Activated T-helper 1 cell treated with anti-CD3 and anti-CD28 coated beads, Interleukin-12 subunit alpha, Interleukin-12 subunit beta, Interleukin-2, Interleukin-4 antibody, amounts not matched to agents 30 ng/mL and 10 ng/mL and 1 ng/mL, durations not matched to agents 14 hours and 24 hours and 36 hours (primary cell): Measurements from ENCODE around the gene MOG. TPM values are rescaled to one million over a fixed set of nuclear protein-coding genes. Genes with fewer than 3 reads are reported as not detected.
A peak's percentile ranks its signal among the peaks of the same experiment; 100 is the strongest.
"Not testable (repeated sequence)": the region's sequence is repeated elsewhere in the genome, so short reads cannot be mapped to it uniquely, and the experiment has no call there.

Source experiments
- DNase-seq: peaks from one replicate; pipeline ENCODE4 v3.0.0; 2021; ENCODE audit warnings: low spot score
- H3K27ac Mint-ChIP-seq: one replicate; pipeline ENCODE4 v1.8.0; 2021; ENCODE audit warnings: mild to moderate bottlenecking, mixed read lengths
- H3K27me3 Mint-ChIP-seq: one replicate; pipeline ENCODE4 v1.8.0; 2022; ENCODE audit warnings: mild to moderate bottlenecking, moderate library complexity, mixed read lengths; ENCODE audit not compliant: insufficient read depth
- H3K36me3 Mint-ChIP-seq: one replicate; pipeline ENCODE4 v1.8.0; 2021; ENCODE audit warnings: low read depth, mixed read lengths
- H3K4me1 Mint-ChIP-seq: one replicate; pipeline ENCODE4 v1.8.0; 2021; ENCODE audit warnings: low read depth, mixed read lengths
- H3K4me3 Mint-ChIP-seq: one replicate; pipeline ENCODE4 v1.8.0; 2021; ENCODE audit warnings: mild to moderate bottlenecking, moderate library complexity, mixed read lengths
- H3K9me3 Mint-ChIP-seq: one replicate; pipeline ENCODE4 v1.8.0; 2021; ENCODE audit warnings: mixed read lengths
- intact Hi-C: fragments of 100-400 bp; cut with micrococcal nuclease; formaldehyde crosslinking; loops from one replicate; pipeline ENCODE4 v1.15.1; 2024
- total RNA-seq: library from RNA; stranded (reverse); gene quantifications from 2 replicates; pipeline ENCODE4 v1.2.3, GENCODE V29; 2022

The MOG gene
- total RNA-seq, 1 donor from 2014 or later: not detected

DNA sequence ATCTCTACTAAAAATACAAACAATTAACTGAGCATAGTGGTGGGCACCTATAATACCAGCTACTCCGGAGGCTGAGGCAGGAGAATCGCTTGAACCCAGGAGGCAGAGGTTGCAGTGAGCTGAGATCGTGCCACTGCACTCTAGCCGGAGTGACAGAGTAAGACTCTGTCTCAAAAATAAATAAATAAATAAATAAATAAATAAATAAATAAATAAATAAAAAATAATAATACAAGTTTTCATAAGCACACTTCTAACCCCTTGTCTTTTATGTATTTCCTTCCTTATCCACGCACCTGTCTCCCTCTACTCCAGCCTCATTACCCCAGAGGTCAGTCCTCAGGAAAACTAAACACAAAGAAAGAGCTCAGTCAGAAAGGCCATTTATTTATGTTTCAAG, 15.2 kb downstream of the MOG start:
- H3K4me3 Mint-ChIP-seq, H3K36me3 Mint-ChIP-seq, intact Hi-C loops, H3K27ac Mint-ChIP-seq, DNase-seq, H3K9me3 Mint-ChIP-seq, H3K4me1 Mint-ChIP-seq: not testable (repeated sequence)
- H3K27me3 Mint-ChIP-seq: peaks cover 21% of the 10 kb centered on the region

DNA sequence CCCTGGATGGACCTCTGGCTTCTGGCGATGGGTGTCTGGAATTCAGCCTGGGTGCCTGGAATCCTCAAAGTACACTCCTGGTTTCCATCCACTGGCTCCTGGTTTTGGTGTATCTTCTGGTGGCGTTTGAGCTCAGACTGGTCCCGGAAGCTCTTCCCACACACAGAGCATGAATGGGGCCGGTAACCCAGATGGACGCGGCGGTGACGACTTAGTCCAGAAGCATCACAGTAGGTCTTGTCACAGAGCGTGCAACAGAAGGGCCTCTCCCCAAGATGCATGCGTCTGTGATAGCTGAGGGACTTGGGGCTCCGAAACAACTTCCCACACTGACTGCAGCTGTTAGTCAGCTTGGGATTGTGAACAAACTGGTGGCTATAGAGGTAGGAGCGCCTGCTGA, 16.3 kb downstream of the MOG start:
- Mint-ChIP-seq H3K27ac (no peak overlapping the region), H3K27me3 (peaks cover 15% of the 10 kb centered on the region), H3K36me3 (no peaks in the 10 kb centered on the region), H3K9me3 (no peaks in the 10 kb centered on the region), H3K4me1 (peaks cover 8% of the 10 kb centered on the region), H3K4me3 (no peak overlapping the region)
- DNase-seq: no peak
- intact Hi-C loops: no loop called here

DNA sequence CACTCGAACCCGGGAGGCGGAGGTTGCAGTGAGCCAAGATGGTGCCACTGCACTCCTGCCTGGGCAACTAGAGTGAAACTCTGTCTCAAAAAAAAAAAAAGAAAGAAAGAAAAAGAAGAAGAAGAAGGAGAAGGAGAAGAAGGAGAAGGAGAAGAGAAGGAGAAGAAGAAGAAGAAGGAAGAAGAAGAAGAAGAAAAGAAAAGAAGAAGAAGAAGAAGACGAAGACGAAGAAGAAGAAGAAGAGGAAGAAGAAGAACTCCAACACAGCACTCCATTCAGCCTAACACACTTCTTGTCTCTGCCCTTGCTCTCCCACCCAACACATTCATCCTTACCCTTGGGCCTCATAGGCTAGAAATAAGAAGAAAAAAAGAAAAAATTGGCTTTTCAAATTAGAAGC, 17.1 kb downstream of the MOG start:
- Mint-ChIP-seq H3K9me3 (no peaks in the 10 kb centered on the region), H3K27ac (no peak overlapping the region), H3K4me1 (peaks cover 8% of the 10 kb centered on the region), H3K27me3 (peaks cover 11% of the 10 kb centered on the region), H3K4me3 (no peak overlapping the region), H3K36me3 (no peaks in the 10 kb centered on the region)
- DNase-seq: no peak
- intact Hi-C loops: no loop called here

DNA sequence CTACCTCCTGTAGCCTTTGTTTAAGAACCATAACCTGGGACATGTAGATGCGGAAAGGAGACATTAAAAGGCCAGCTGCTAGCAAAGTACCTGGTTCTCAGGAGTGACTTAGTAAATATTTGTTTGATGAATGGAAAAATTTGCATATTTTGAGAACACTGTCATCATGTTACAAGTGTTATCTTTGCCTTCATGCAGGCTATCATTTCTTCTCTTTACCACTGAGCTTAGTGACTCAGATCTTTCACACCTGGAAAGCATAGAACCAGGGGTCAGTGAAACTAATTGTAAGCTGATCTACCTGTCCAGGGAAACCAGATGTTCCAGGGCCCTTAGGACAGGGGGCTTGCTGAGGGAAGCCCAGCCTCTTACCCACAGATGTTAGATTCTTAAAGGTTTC, 18.7 kb downstream of the MOG start:
- H3K4me3 Mint-ChIP-seq: no peak overlapping the region
- DNase-seq: no peak
- intact Hi-C loops: no loop called here
- no peaks in the 10 kb centered on the region for H3K36me3 Mint-ChIP-seq
- H3K27me3 Mint-ChIP-seq: peaks cover 4% of the 10 kb centered on the region
- H3K27ac Mint-ChIP-seq: no peak overlapping the region
- H3K9me3 Mint-ChIP-seq: no peaks in the 10 kb centered on the region
- peaks cover 8% of the 10 kb centered on the region for H3K4me1 Mint-ChIP-seq

DNA sequence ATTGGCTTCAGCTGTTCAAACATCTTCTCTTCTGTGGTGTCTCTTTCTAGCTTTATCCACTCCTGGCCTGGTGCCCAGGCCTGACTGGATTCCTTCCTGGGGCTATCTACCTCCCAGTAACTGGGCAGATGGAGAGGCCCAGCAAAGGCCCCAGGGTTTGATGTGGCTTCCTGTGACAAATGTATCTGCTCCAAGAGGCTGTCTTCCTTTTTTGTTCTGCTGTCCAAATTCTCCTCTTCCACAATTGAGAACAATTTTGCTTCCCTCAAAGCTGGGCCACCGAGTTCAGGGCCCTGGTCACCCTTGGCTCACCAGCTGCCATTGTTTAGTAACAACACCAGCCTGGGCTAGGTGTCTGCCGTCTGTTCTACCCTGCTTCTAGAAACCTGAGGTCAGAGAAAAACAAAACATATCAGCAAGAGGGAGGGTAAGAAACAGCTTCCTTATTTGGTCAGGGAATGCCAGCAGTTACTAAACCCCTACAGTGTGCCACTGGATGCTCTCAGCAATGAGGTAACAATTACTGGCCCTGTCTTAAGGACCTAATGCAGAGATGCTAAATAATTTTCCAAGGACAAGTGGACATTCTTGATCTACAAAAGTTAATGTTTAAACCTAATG, 20.2 kb downstream of the MOG start:
- H3K27ac Mint-ChIP-seq: no peak overlapping the region

DNA sequence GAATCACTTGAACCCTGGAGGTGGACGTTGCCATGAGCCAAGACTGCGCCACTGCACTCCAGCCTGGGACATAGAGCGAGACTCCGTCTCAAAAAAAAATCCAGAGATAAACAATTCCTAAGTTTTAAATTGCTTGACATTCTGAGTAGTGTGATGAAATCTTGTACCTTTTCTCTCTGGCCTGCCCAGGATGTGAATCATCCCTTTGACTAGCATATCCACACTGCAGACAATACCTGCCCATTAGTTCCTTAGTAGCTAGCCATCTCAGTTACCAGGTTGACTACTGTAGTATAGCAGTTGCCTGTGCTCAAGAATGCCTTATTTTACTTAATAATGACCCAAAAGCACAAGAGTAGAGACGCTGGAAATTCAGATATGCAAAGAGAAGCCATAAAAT, 21.2 kb downstream of the MOG start:
- H3K4me3 Mint-ChIP-seq: no peak overlapping the region
- intact Hi-C loops: no loop called here
- no peaks in the 10 kb centered on the region for H3K27me3 Mint-ChIP-seq
- H3K36me3 Mint-ChIP-seq: no peaks in the 10 kb centered on the region
- H3K27ac Mint-ChIP-seq: no peak overlapping the region
- peaks cover 8% of the 10 kb centered on the region for H3K4me1 Mint-ChIP-seq
- H3K9me3 Mint-ChIP-seq: no peaks in the 10 kb centered on the region
- no peak for DNase-seq

More for the DNA sequence above, 20.2 kb downstream of the MOG start:
- H3K4me3 Mint-ChIP-seq: no peak overlapping the region
- no peaks in the 10 kb centered on the region for H3K9me3 Mint-ChIP-seq
- H3K4me1 Mint-ChIP-seq: peaks cover 8% of the 10 kb centered on the region
- DNase-seq: no peak
- intact Hi-C loops: no loop called here
- no peaks in the 10 kb centered on the region for H3K27me3 Mint-ChIP-seq
- H3K36me3 Mint-ChIP-seq: no peaks in the 10 kb centered on the region

DNA sequence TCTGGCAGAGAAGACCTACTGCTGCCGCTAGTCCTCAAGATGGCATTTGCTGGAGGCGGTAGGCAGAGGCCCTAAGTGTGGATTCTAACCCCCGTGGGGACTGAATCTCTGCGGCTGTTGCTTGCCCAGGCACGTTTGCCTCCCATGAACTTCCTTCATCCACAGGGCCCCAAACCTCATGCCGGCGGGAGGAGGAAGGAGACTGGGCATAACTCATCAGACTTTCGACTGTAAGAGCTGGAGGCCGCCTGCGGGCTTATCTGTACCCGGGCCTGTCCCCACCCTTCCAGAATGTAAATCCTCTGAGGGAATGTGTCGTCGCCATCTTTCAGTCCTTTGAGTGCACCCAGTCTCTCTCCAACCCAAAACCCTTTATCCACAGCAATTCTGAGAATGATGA, 23.1 kb downstream of the MOG start:
- DNase-seq: no peak
- Mint-ChIP-seq H3K9me3 (no peaks in the 10 kb centered on the region), H3K27me3 (no peaks in the 10 kb centered on the region), H3K4me3 (peak overlapping the region; percentile 77), H3K27ac (peak overlapping the region; percentile 44), H3K4me1 (peaks cover 19% of the 10 kb centered on the region), H3K36me3 (no peaks in the 10 kb centered on the region)
- intact Hi-C loops: no loop called here

DNA sequence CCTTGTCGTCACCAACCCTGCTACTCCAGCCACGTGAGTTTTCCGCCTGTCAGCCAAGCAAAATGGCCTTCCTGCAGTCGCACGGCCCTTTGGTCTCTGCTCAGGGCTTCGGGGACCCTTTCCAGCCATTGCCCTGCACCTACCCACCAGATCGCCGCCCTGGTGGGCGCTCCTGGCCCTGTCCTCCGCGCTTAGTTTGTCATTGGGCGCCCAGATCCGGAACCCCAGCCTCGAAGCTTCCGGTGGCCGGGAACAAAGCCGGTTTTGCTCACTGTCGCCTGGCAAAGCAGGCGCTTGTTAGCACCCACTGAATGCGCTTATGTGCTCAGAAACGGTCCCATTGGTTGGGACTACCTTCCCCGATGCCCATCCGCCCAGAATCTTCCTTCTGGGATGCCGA, 23.5 kb downstream of the MOG start:
- no peaks in the 10 kb centered on the region for H3K27me3 Mint-ChIP-seq
- intact Hi-C loops: no loop called here
- no peaks in the 10 kb centered on the region for H3K9me3 Mint-ChIP-seq
- H3K4me3 Mint-ChIP-seq: peak overlapping the region; percentile 77
- no peaks in the 10 kb centered on the region for H3K36me3 Mint-ChIP-seq
- H3K27ac Mint-ChIP-seq: peak overlapping the region; percentile 44
- H3K4me1 Mint-ChIP-seq: peaks cover 19% of the 10 kb centered on the region
- no peak for DNase-seq

DNA sequence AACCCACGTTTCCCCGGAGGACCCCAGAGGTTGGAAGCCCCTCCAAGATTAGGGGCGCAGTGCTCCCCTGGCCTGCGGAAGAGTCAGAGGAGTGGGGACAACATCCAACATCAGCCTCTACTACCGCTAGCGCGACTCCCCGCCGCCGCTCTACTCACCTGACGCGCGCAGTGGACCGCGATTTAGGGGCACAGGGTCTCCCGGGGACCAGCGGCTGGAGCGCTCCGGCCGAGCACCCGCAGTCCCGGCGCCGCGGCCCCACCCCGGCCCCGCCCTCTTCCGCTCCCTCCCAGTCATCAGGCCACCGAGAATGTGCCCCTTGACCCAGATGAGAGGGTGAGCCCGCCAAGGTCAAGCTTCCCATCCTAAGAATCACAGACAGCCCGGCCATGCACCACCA, 24.0 kb downstream of the MOG start, which contains the start of gene ZFP57:
Gene ZFP57 (minus strand): TSS at position 249 of the 400 bp plus-strand sequence. CDS start 4,149 bp downstream, outside the sequence.
- H3K27ac Mint-ChIP-seq: peak within 1 kb of the TSS; percentile 44

DNA sequence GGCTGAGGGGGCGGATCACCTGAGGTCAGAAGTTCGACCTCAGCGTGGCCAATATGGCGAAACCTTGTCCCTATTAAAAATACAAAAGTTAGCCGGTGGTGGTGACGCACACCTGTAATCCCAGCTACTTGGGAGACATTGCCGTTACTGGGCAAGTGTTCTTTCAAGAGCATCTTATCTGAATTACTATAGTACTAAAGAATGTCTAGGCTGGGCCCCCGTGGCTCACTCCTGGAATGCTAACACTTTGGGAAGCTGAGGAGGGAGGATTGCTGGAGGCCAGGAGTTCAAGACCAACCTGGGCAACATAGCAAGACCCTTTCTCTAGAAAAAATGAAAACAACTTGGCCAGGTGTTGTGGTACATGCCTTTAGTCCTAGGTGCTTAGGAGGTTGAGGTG, 24.9 kb downstream of the MOG start:
- DNase-seq: no peak
- intact Hi-C loops: no loop called here
- no peaks in the 10 kb centered on the region for H3K36me3 Mint-ChIP-seq
- H3K4me1 Mint-ChIP-seq: peaks cover 16% of the 10 kb centered on the region
- H3K27ac Mint-ChIP-seq: no peak overlapping the region
- no peaks in the 10 kb centered on the region for H3K9me3 Mint-ChIP-seq
- no peak overlapping the region for H3K4me3 Mint-ChIP-seq
- peaks cover 3% of the 10 kb centered on the region for H3K27me3 Mint-ChIP-seq

More for the DNA sequence above, 24.0 kb downstream of the MOG start, which contains the start of gene ZFP57:
- intact Hi-C loops: no loop called here
- peaks cover 19% of the 10 kb centered on the region for H3K4me1 Mint-ChIP-seq
- DNase-seq: no peak
- no peaks in the 10 kb centered on the region for H3K36me3 Mint-ChIP-seq
- H3K9me3 Mint-ChIP-seq: no peaks in the 10 kb centered on the region
- peak within 1 kb of the TSS; percentile 77 for H3K4me3 Mint-ChIP-seq
- H3K27me3 Mint-ChIP-seq: no peaks in the 10 kb centered on the region

DNA sequence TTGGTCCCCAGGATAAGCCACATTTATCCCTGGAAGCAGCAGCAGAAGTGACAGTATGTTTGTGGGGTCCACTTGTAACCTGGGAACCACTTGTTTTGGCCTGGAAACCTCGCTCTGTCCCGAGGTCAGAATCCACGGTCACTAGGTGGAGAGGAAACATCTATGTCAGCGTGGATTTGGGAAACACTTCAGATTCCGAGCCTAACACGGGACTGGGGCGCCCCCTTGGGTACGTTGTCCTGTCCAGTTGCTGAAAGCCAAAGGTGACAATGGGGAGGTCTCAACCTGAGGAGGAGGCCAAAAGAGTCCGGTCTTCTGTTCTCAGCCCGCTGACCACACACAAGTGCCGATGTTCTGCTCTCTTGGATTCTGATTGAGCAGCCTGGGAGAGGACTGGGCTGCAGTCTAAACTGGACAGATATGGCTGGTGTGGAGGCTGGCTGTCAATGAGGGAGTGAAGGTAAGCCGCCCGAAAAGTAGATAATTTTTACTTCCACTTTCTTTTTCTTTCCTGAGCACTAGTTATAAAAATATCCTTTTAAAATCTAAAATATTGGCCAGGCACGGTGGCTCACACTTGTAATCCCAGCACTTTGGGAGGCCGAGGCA, 28.9 kb downstream of the MOG start:
- Mint-ChIP-seq H3K4me1 (peaks cover 11% of the 10 kb centered on the region), H3K27ac (no peak overlapping the region), H3K4me3 (no peak overlapping the region), H3K9me3 (no peaks in the 10 kb centered on the region), H3K36me3 (no peaks in the 10 kb centered on the region), H3K27me3 (peaks cover 11% of the 10 kb centered on the region)
- intact Hi-C loops: no loop called here
- DNase-seq: no peak

DNA sequence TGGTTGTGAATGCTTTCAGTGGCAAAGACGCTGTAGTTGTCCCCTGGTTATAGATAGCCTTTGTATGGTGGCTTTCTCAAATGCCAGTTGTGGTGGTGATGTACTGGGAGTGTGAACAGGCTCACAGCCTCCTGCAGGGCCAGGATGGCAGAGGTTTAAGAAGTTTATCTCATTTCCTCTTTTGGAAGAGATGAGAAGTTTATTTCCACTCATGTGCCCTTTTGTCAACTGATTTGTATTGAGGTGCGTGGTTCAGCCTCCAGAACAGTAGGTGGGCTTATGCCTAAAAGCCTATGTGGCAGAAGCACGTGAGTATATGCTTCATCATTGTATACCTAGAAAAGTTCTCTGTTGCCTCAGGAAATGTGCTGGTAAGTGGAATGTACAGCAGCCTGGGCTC, 37.7 kb downstream of the MOG start:
- Mint-ChIP-seq H3K4me1 (no peaks in the 10 kb centered on the region), H3K9me3 (peaks cover 6% of the 10 kb centered on the region), H3K27me3 (peaks cover 4% of the 10 kb centered on the region), H3K4me3 (no peak overlapping the region), H3K36me3 (no peaks in the 10 kb centered on the region), H3K27ac (no peak overlapping the region)
- DNase-seq: no peak
- intact Hi-C loops: no loop called here

DNA sequence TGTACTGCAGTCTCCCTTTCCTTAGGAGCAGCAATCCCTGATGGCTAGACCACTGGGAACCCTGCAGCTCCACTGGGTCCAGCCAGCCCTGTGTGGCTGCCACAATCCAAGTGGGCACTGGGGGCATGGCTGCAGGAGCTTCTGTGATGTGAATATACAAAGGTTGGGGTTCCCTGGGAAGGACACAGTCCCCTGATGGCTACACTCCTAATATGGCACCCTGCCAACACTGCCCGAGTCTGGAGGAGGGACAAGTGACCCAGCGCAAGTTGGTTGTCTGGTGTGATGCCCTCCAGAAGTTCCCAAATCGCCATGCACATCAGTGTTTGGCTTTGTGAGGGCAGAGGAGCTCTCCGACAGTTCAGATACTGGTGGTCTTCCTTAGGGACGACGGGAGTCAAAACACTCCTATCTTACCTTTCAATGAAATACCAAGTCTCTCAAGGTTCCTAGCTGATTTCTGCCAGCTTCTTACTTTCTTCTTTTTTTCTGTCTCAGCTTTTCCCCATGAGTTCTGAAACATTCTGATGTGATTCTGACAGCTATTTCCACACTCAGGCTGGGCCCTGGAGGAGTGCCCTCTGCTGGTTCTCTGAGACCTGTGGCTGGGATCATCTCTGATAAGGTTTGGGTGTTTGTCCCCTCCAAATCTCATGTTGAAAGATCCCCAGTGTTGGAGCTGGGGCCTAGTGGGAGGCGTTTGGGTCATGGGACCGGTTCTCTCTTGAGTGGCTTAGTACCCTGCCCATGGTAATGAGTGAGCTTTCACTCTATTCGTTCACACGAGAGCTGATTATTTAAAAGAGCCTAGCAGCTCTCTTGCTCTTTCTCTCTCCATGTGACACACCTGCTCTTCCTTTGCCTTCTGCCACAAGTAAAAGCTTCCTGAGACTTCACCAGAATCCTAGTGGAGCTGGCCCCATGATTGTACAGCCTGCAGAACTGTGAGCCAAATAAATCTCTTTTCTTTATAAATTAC, 39.5 kb downstream of the MOG start:
- Mint-ChIP-seq H3K27ac (no peak overlapping the region), H3K36me3 (no peaks in the 10 kb centered on the region), H3K9me3 (peaks cover 6% of the 10 kb centered on the region), H3K27me3 (peaks cover 16% of the 10 kb centered on the region), H3K4me3 (no peak overlapping the region), H3K4me1 (no peaks in the 10 kb centered on the region)
- DNase-seq: no peak
- intact Hi-C loops: loop anchor here (2.0 kb wide), 1 partner anchor 48 kb away; no protein-coding TSS in a partner anchor
